Body of pancreas (tissue), 4 donors: ENCODE results near the gene PREX1. TPM values are rescaled to one million over a fixed set of nuclear protein-coding genes. Genes with fewer than 3 reads are reported as not detected.

ENCODE experiments used
- ATAC-seq: fragments of 150-250 bp; one replicate; pipeline ENCODE4 v1.9.1; 2016
- DNase-seq, 4 donors: peaks; one replicate each; pipeline ENCODE4 v3.0.0-alpha.2; 2019
- H3K27ac ChIP-seq, 4 donors: fragments of 200-600 bp; sonication (generic); 1 replicate in 3 of 4; 2 replicates in 1 of 4; pipeline versions ENCODE4 v1.5.1 to v1.6.1; 2016 to 2019; ENCODE audit warnings: mild to moderate bottlenecking in 1 of 4, mixed read lengths in 1 of 4, moderate library complexity in 1 of 4
- H3K27me3 ChIP-seq, 2 donors: fragments of 200-600 bp; sonication (generic); one replicate each; pipeline ENCODE4 v1.6.0; 2016; ENCODE audit warnings: mild to moderate bottlenecking in 1 of 2
- H3K36me3 ChIP-seq, 2 donors: fragments of 200-600 bp; sonication (generic); replicated peaks in 1 of 2; 2 replicates each; pipeline ENCODE4 v1.5.1; 2016; ENCODE audit warnings: low read depth in 2 of 2; ENCODE audit not compliant: insufficient read depth in 1 of 2
- H3K4me1 ChIP-seq: fragments of 200-600 bp; sonication (generic); one replicate; pipeline ENCODE4 v1.6.0; 2016
- H3K4me3 ChIP-seq, 2 donors: fragments of 200-600 bp; sonication (generic); 1 replicate in 1 of 2; 2 replicates in 1 of 2; pipeline ENCODE4 v1.5.1; 2016 to 2019
- H3K9me3 ChIP-seq, 3 donors: fragments of 200-600 bp; sonication (generic); 1 replicate in 2 of 3; 2 replicates in 1 of 3; pipeline ENCODE4 v1.5.1; 2016
- POLR2A ChIP-seq, 3 donors: fragments of 450-650 bp; IDR thresholded peaks; one replicate each; pipeline ENCODE4 v1.6.1; 2016; ENCODE audit warnings: antibody characterized with exemption in 3 of 3, mild to moderate bottlenecking in 2 of 3
- WGBS, 2 donors: methylation state at CpG; one replicate each; pipeline ENCODE4 v1.1.5; 2017; 5-methylcytosine and 5-hydroxymethylcytosine counted together
- intact Hi-C: fragments of 100-400 bp; cut with DNase I; formaldehyde crosslinking; loops from one replicate; pipeline ENCODE4 v1.15.1; 2023
- total RNA-seq, 2 donors: library from RNA; depleted of rRNA; stranded (reverse); fragments of >200 nt; gene quantifications; one replicate each; pipeline ENCODE4 v1.1.0, GENCODE V29; 2016
- TF ChIP-seq, protein P1 (sequence below), 7 experiments: fragments of 450-650 bp in 4 of 7; fragments of 200-600 bp in 3 of 7; sonication (generic) in 3 of 7; IDR thresholded peaks; one replicate each; pipeline ENCODE4 v1.5.1; 2016 to 2019; ENCODE audit warnings: antibody characterized with exemption in 7 of 7

PREX1 gene
- total RNA-seq, 2 donors from 2014 or later = 9.1 to 14.5 TPM

DNA sequence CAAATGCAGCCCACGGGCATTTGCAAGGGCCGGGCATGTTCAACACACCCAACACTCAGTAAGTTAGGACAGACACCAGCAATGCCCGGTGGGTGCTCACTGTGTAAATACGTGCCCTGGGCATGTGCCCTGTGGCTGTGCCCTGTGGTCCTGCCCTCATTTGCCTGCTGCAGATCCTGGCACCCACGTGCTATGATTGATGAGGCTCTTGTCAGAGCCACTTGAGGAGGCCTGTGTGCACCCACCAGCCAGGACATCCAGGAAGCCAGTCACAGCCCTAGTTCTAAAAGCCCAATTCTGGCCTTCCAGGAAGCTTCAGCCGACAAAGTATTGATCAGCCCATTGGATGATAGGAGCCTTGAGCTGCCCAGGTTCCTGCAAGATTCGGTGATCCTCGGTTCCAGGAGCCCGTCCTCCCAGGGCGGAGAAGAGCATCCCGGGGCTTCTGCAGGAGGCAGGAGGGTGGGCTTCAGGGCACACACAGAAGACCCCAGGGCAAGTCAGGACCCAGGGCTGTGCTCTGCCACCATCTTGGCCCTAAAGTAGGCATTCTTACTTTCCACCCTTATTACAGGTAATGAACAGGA, 223.9 kb downstream of the PREX1 start:
- no peaks in the 10 kb centered on the region for H3K27me3 ChIP-seq
- 55 to 68% methylated on average over 7 to 11 of the region's 11 CpGs for WGBS, 2 donors
- H3K9me3 ChIP-seq = no peaks in the 10 kb centered on the region
- H3K4me3 ChIP-seq = no peak overlapping the region
- intact Hi-C loops = no loop called here
- H3K36me3 ChIP-seq = no peaks in the 10 kb centered on the region
- DNase-seq (no peak), ATAC-seq (no peak)
- TF ChIP-seq, protein P1, sequence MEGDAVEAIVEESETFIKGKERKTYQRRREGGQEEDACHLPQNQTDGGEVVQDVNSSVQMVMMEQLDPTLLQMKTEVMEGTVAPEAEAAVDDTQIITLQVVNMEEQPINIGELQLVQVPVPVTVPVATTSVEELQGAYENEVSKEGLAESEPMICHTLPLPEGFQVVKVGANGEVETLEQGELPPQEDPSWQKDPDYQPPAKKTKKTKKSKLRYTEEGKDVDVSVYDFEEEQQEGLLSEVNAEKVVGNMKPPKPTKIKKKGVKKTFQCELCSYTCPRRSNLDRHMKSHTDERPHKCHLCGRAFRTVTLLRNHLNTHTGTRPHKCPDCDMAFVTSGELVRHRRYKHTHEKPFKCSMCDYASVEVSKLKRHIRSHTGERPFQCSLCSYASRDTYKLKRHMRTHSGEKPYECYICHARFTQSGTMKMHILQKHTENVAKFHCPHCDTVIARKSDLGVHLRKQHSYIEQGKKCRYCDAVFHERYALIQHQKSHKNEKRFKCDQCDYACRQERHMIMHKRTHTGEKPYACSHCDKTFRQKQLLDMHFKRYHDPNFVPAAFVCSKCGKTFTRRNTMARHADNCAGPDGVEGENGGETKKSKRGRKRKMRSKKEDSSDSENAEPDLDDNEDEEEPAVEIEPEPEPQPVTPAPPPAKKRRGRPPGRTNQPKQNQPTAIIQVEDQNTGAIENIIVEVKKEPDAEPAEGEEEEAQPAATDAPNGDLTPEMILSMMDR (IDR thresholded peaks at IDR 0.05) = no peak
- no peak for TF ChIP-seq POLR2A (IDR thresholded peaks at IDR 0.05)
- H3K4me1 ChIP-seq = no peaks in the 10 kb centered on the region
- no peak overlapping the region for H3K27ac ChIP-seq

- H3K4me1 ChIP-seq = no peaks in the 10 kb centered on the region
- ATAC-seq (no peak), DNase-seq (no peak)
- H3K27me3 ChIP-seq = no peaks in the 10 kb centered on the region
- H3K4me3 ChIP-seq = no peak overlapping the region
- intact Hi-C loops = no loop called here
- H3K27ac ChIP-seq = no peak overlapping the region
- TF ChIP-seq, protein P1 (IDR thresholded peaks at IDR 0.05) = no peak
- no peak for TF ChIP-seq POLR2A (IDR thresholded peaks at IDR 0.05)
- no peaks in the 10 kb centered on the region for H3K36me3 ChIP-seq
- no peaks in the 10 kb centered on the region for H3K9me3 ChIP-seq
- 50 to 55% methylated on average over 8 of the region's 9 CpGs for WGBS, 2 donors
Observed at GRCh38 chr20:48603116-48603818, 224.5 kb downstream of the PREX1 start.

DNA sequence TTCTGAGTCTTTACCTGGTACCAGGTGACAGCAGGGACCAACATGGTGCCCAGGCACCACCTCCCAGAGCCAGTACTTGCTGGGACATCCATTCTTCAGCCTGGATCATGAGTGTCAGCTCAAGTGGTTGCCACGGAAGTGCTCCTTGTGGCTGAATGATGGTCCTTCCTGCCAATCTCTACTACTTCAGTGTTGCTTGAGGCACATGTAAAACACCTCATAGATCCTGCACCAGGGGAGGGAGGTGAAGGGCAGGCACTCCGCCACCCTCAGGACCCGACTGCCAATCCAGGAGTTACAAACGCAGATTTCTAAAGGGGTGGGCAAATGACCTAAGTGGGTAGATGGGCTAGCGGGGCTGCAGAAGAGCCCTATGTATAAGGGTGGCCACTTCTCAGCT, 226.0 kb downstream of the PREX1 start:
- ATAC-seq (no peak), DNase-seq (no peak)
- TF ChIP-seq, protein P1 (IDR thresholded peaks at IDR 0.05) = no peak
- H3K4me3 ChIP-seq = no peak overlapping the region
- WGBS, 2 donors = 69 to 79% methylated on average over 5 of the region's 5 CpGs
- H3K4me1 ChIP-seq = no peaks in the 10 kb centered on the region
- no peaks in the 10 kb centered on the region for H3K36me3 ChIP-seq
- H3K27me3 ChIP-seq = no peaks in the 10 kb centered on the region
- intact Hi-C loops = no loop called here
- H3K9me3 ChIP-seq = no peaks in the 10 kb centered on the region
- no peak overlapping the region for H3K27ac ChIP-seq

GRCh38 chr20:48600470-48600945, 227.3 kb downstream of the PREX1 start:
- no peak for DNase-seq
- TF ChIP-seq, protein P1 (IDR thresholded peaks at IDR 0.05) = no peak
- no peak for TF ChIP-seq POLR2A (IDR thresholded peaks at IDR 0.05)
- 58 to 78% methylated on average over 10 of the region's 10 CpGs for WGBS, 2 donors

More at GRCh38 chr20:48600470-48600945, 227.3 kb downstream of the PREX1 start:
- intact Hi-C loops = no loop called here
- Histone ChIP-seq H3K4me3 (no peak overlapping the region), H3K4me1 (no peaks in the 10 kb centered on the region), H3K9me3 (no peaks in the 10 kb centered on the region), H3K27ac (no peak overlapping the region), H3K27me3 (no peaks in the 10 kb centered on the region), H3K36me3 (no peaks in the 10 kb centered on the region)
- no peak for ATAC-seq
